Measurements from ENCODE around the gene CTAG1A. TPM values are rescaled to one million over a fixed set of nuclear protein-coding genes. Genes with fewer than 3 reads are reported as not detected.
A peak's percentile ranks its signal among the peaks of the same experiment; 100 is the strongest.
"Not testable (repeated sequence)": the region's sequence is repeated elsewhere in the genome, so short reads cannot be mapped to it uniquely, and the experiment has no call there.

Gene CTAG1A
- total and polyA plus RNA-seq, 5 donors, result not detected

- Histone ChIP-seq H3K4me3 (ENCODE audit: low read length) (peak within 1 kb of the TSS; percentile 58), H3K4me1 (ENCODE audit: control insufficient read depth, insufficient read depth, low read length) (peaks cover 7% of the 10 kb centered on the region), H3K27ac (ENCODE audit: low read length) (peak within 1 kb of the TSS; percentile 84), H3K27me3 (ENCODE audit: control insufficient read depth, insufficient read depth) (no peaks in the 10 kb centered on the region), H3K9me3 (ENCODE audit: control insufficient read depth, low read length) (no peaks in the 10 kb centered on the region)
- DNase-seq, result peak in 1 of 3 donors; percentile 92
- under 1% methylated on average over 92 of the region's 92 CpGs for WGBS
- intact Hi-C loops (cut with DNase I), result no loop called here
- ATAC-seq, result peak; percentile 78 to 84
Measured at GRCh38 chrX:154546354-154547244, 38.3 kb upstream of the CTAG1A start, which contains the start of gene G6PD. TSS of gene G6PD (minus strand) at chrX:154546846. CDS start at chrX:154546155, 691 bp downstream.

DNA sequence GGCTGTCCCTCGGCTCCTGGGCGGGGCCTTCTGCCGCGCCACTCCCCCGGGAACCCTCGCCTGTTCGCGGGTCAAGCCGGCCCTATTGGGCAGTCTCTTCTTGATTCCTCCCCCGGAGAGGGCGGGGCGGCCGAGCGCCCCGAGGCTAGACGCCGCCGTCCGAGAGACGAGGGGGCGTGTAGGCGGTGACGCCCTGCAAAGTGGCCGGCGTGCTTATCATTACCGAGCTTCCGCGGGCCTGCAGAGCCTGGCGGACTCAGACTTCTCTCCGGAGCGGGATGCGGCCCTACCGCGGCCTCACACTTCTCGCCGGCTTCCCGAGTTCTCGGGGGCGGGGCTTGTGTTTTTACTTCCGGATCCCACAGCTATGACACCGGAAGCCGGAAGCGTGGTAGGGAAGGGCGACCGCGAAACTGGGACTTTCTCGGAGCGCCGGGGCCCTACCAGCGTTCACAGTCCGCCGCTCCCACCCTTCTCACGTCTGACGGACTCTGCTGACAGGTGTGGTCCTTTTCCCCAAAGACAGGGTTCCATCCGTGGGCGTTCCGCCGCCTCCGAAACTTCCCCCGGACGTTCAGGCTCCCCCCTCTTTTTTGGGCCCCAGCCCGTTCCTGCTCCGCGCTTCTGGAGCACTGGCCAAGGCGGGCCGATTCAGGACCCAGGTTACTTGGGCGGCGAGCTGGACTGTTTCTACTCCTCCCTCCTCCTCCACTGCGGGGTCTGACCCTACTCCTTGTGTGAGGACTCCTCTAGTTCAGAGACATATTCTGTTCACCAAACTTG lies 37.5 kb upstream of the CTAG1A start, which contains the start of gene IKBKG:
IKBKG (plus strand) TSS at position 376 of the 783 bp plus-strand sequence. CDS start 4,383 bp downstream, outside the sequence.
- Histone ChIP-seq H3K9me3 (ENCODE audit: control insufficient read depth, low read length) (no peaks in the 10 kb centered on the region), H3K4me3 (ENCODE audit: low read length) (peak within 1 kb of the TSS; percentile 58), H3K27ac (ENCODE audit: low read length) (peak within 1 kb of the TSS; percentile 84), H3K27me3 (ENCODE audit: control insufficient read depth, insufficient read depth) (no peaks in the 10 kb centered on the region), H3K4me1 (ENCODE audit: control insufficient read depth, insufficient read depth, low read length) (peaks cover 4% of the 10 kb centered on the region)
- under 1% methylated on average over 69 of the region's 69 CpGs for WGBS
- intact Hi-C loops (cut with DNase I), result no loop called here
- DNase-seq (peak; percentile 90 to 97 (median 96)), ATAC-seq (peak; percentile 94 to 96)

DNA sequence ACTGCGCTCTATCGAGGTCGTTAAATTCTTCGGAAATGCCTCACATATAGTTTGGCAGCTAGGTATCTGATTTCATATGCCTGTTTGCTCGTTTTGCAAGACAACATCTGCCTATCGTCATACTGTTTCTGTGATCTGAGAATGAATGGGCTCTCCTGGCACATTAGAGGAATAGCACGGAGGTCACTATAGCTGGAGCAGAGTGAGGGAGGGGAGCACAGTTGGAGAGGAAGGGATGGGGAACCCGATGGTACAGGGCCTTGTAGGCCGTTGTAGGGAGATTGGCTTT lies 37.0 kb upstream of the CTAG1A start:
- under 1% methylated on average over 9 of the region's 9 CpGs for WGBS
- intact Hi-C loops (cut with DNase I), result no loop called here
- no peaks in the 10 kb centered on the region for H3K4me1 ChIP-seq (ENCODE audit: control insufficient read depth, insufficient read depth, low read length)
- H3K27me3 ChIP-seq (ENCODE audit: control insufficient read depth, insufficient read depth), result no peaks in the 10 kb centered on the region
- peak in 1 of 3 donors; percentile 1 for DNase-seq
- peak overlapping the region; percentile 58 for H3K4me3 ChIP-seq (ENCODE audit: low read length)
- peak overlapping the region; percentile 84 for H3K27ac ChIP-seq (ENCODE audit: low read length)
- no peak for ATAC-seq
- no peaks in the 10 kb centered on the region for H3K9me3 ChIP-seq (ENCODE audit: control insufficient read depth, low read length)

DNA sequence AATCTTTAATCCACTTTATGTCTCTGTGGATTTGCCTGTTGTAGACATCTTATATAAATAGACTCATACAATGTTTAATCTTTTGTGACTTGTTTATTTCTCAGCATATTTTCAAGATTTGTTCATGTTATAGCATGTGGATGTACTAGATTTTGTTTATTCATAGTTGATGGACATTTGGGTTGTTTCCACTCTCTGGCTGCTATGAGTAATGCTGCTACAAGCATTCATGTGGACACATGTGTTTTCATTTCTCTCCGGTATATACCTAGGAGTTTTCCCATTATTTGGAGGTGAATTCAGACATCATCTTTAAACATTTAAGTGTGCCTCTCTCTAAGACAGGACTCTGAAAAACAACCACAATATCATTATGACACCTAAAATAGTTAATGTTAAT lies 35.2 kb upstream of the CTAG1A start:
- no peaks in the 10 kb centered on the region for H3K4me1 ChIP-seq (ENCODE audit: control insufficient read depth, insufficient read depth, low read length)
- WGBS, result 74% methylated on average over 1 of the region's 1 CpG
- DNase-seq (no peak), ATAC-seq (no peak)
- no peak overlapping the region for H3K4me3 ChIP-seq (ENCODE audit: low read length)
- no peaks in the 10 kb centered on the region for H3K27me3 ChIP-seq (ENCODE audit: control insufficient read depth, insufficient read depth)
- no peak overlapping the region for H3K27ac ChIP-seq (ENCODE audit: low read length)
- no peaks in the 10 kb centered on the region for H3K9me3 ChIP-seq (ENCODE audit: control insufficient read depth, low read length)
- intact Hi-C loops (cut with DNase I), result no loop called here

- WGBS, result 88% methylated on average over 9 of the region's 18 CpGs
- not testable (repeated sequence) for H3K27ac ChIP-seq (ENCODE audit: low read length)
Measured at GRCh38 chrX:154552112-154552806, 32.7 kb upstream of the CTAG1A start.

DNA sequence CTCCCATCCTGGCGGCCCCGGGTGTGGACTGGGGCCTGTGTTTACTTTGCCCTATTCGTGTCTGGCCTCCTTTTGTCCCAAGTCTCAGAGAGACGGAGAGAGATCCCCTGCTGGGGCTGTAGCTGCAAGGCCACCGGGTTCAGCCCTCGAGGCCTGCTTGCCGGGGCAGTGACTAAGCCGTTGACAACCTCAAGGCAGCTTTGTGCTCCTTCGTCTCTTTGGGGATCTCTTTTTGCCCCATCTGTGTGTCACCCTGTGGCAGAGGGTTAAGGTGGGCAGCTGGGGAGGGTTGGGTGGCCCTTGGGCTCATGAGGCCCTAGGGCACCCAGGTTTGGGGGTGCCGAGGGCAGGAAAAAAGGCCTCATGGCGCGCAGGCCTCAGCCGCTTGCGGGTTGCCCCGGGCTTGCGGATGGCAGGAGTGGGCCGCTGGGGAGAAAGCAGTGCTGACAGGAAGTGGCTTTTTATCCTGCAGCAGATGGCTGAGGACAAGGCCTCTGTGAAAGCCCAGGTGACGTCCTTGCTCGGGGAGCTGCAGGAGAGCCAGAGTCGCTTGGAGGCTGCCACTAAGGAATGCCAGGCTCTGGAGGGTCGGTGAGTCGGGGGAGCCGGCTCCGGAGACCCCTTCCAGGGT lies 26.8 kb upstream of the CTAG1A start:
- WGBS, result 96% methylated on average over 4 of the region's 24 CpGs
- H3K27me3 ChIP-seq (ENCODE audit: control insufficient read depth, insufficient read depth); ATAC-seq; DNase-seq; H3K4me3 ChIP-seq (ENCODE audit: low read length); intact Hi-C loops (cut with DNase I); H3K9me3 ChIP-seq (ENCODE audit: control insufficient read depth, low read length); H3K27ac ChIP-seq (ENCODE audit: low read length); H3K4me1 ChIP-seq (ENCODE audit: control insufficient read depth, insufficient read depth, low read length): not testable (repeated sequence)

More at GRCh38 chrX:154552112-154552806, 32.7 kb upstream of the CTAG1A start:
- DNase-seq (peak in 1 of 3 donors; percentile 10), ATAC-seq (peak in 1 of 2 donors; percentile 25)
- H3K4me3 ChIP-seq (ENCODE audit: low read length); intact Hi-C loops (cut with DNase I); H3K9me3 ChIP-seq (ENCODE audit: control insufficient read depth, low read length); H3K4me1 ChIP-seq (ENCODE audit: control insufficient read depth, insufficient read depth, low read length); H3K27me3 ChIP-seq (ENCODE audit: control insufficient read depth, insufficient read depth): not testable (repeated sequence)

- H3K4me3 ChIP-seq (ENCODE audit: low read length); intact Hi-C loops (cut with DNase I); H3K27ac ChIP-seq (ENCODE audit: low read length); H3K4me1 ChIP-seq (ENCODE audit: control insufficient read depth, insufficient read depth, low read length); ATAC-seq; H3K9me3 ChIP-seq (ENCODE audit: control insufficient read depth, low read length); H3K27me3 ChIP-seq (ENCODE audit: control insufficient read depth, insufficient read depth): not testable (repeated sequence)
- WGBS, result 92% methylated on average over 8 of the region's 21 CpGs
- DNase-seq, result peak in 1 of 3 donors; percentile 19
Measured at GRCh38 chrX:154558896-154559295, 26.0 kb upstream of the CTAG1A start.

DNA sequence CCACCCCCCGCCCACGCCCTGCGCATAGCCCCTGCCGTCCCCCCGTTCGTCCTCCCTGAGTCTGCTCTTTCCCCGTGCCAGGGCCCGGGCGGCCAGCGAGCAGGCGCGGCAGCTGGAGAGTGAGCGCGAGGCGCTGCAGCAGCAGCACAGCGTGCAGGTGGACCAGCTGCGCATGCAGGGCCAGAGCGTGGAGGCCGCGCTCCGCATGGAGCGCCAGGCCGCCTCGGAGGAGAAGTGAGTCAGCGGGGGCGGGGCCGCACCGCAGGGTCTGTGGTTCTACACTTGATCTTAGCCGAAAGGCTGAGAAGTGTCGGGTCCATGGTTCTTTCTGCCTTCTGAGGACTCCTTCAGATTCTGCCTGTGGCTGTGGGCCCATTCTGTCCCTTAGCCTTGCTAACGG lies 24.6 kb upstream of the CTAG1A start:
- DNase-seq; H3K27ac ChIP-seq (ENCODE audit: low read length); H3K9me3 ChIP-seq (ENCODE audit: control insufficient read depth, low read length); H3K4me3 ChIP-seq (ENCODE audit: low read length); ATAC-seq; H3K27me3 ChIP-seq (ENCODE audit: control insufficient read depth, insufficient read depth); intact Hi-C loops (cut with DNase I); H3K4me1 ChIP-seq (ENCODE audit: control insufficient read depth, insufficient read depth, low read length): not testable (repeated sequence)
- 72% methylated on average over 12 of the region's 31 CpGs for WGBS

DNA sequence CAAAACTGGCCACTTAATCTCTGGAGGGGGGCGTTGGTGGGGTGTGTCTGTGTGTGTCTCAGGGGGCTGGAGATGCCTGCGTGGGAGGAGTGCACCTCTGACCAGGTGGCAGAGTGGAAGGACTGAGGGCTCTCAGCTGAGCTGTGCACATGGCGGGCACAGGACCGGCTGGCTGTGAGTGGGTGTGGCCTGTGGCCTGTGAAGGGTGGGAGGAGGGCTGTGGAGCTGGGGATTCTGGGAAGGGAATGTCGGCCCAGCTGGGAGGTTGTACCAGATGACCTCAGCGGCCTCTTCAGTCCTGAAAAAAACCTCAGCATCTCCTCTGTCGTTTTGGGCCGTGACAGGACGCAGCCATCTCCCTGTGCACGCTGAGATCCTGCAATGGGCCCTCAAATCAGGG lies 22.6 kb upstream of the CTAG1A start:
- H3K9me3 ChIP-seq (ENCODE audit: control insufficient read depth, low read length); H3K27ac ChIP-seq (ENCODE audit: low read length); H3K27me3 ChIP-seq (ENCODE audit: control insufficient read depth, insufficient read depth); DNase-seq; H3K4me1 ChIP-seq (ENCODE audit: control insufficient read depth, insufficient read depth, low read length); intact Hi-C loops (cut with DNase I); H3K4me3 ChIP-seq (ENCODE audit: low read length): not testable (repeated sequence)
- ATAC-seq, result peak; percentile 70 to 77
- no CpG with 5 or more reads among the region's 10 CpGs for WGBS

DNA sequence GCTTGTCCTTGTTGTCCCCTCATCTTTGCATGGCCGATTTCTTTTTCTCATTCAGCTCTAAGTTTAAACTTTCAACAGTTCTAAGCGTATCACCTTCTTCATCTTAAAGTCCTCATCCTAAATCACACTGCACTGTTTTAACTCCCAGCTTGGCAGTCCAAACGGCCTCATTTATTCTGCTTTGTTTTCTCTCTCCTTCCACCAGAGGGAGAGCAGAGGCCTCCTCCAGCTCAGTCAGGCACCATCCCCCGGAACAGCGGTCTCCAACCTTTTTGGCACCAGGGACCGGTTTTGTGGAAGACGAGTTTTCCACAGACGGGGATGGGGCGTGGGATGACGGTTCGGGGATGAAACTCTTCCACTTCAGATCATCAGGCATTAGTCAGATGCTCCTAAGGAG lies 14.6 kb upstream of the CTAG1A start:
- ATAC-seq; H3K4me1 ChIP-seq (ENCODE audit: control insufficient read depth, insufficient read depth, low read length); H3K4me3 ChIP-seq (ENCODE audit: low read length); DNase-seq; H3K9me3 ChIP-seq (ENCODE audit: control insufficient read depth, low read length); H3K27me3 ChIP-seq (ENCODE audit: control insufficient read depth, insufficient read depth); H3K27ac ChIP-seq (ENCODE audit: low read length); intact Hi-C loops (cut with DNase I): not testable (repeated sequence)
- WGBS, result no CpG with 5 or more reads among the region's 11 CpGs

Data from right cardiac atrium (tissue), 5 donors.